Tibial artery (tissue), 4 donors: ENCODE measurements around the gene DENND5A.

Experiments used
- DNase-seq, 2 donors: peaks; one replicate each; pipeline ENCODE4 v3.0.0-alpha.2; 2019
- H3K27ac ChIP-seq, 2 donors: fragments of 200-600 bp; sonication (generic) in 1 of 2; 1 replicate in 1 of 2; 2 replicates in 1 of 2; pipeline ENCODE4 v1.5.1; 2018 to 2019; ENCODE audit warnings: mild to moderate bottlenecking in 1 of 2
- H3K27me3 ChIP-seq, 2 donors: fragments of 200-600 bp; sonication (generic) in 1 of 2; one replicate each; pipeline versions ENCODE4 v1.5.1 to v1.6.0; 2016 to 2019
- H3K36me3 ChIP-seq, 3 donors: fragments of 200-600 bp; sonication (generic) in 2 of 3; one replicate each; pipeline ENCODE4 v1.5.1; 2016 to 2019; ENCODE audit warnings: mild to moderate bottlenecking in 2 of 3
- H3K4me1 ChIP-seq, 4 donors: fragments of 200-600 bp; sonication (generic) in 2 of 4; 1 replicate in 3 of 4; 2 replicates in 1 of 4; pipeline ENCODE4 v1.5.1; 2016 to 2019
- H3K4me3 ChIP-seq, 2 donors: fragments of 200-600 bp; sonication (generic) in 1 of 2; 1 replicate in 1 of 2; 2 replicates in 1 of 2; pipeline ENCODE4 v1.5.1; 2018 to 2019; ENCODE audit warnings: mild to moderate bottlenecking in 2 of 2
- H3K9me3 ChIP-seq, 3 donors: fragments of 200-600 bp; sonication (generic) in 1 of 3; one replicate each; pipeline ENCODE4 v1.5.1; 2016 to 2019
- CTCF ChIP-seq, 2 experiments: fragments of 200-600 bp in 1 of 2; fragments of 450-650 bp in 1 of 2; IDR thresholded peaks; one replicate each; pipeline ENCODE4 v1.5.1; 2017 to 2019; ENCODE audit warnings: antibody characterized with exemption in 2 of 2, mild to moderate bottlenecking in 1 of 2, moderate library complexity in 1 of 2
- intact Hi-C: fragments of 100-400 bp; cut with DNase I; formaldehyde crosslinking; loops from one replicate; pipeline ENCODE4 v1.15.0; 2023; ENCODE audit warnings: low total_unique reads

Gene DENND5A

GRCh38 chr11:9178716-9179115, 86.4 kb downstream of the DENND5A start:
- Histone ChIP-seq H3K9me3 (no peaks in the 10 kb centered on the region), H3K4me3 (no peak overlapping the region), H3K27ac (no peak overlapping the region), H3K4me1 (no peaks in the 10 kb centered on the region), H3K27me3 (no peaks in the 10 kb centered on the region), H3K36me3 (peaks cover 36 to 47% (median 47%) of the 10 kb centered on the region in 3 donors)
- no peak for TF ChIP-seq CTCF (IDR thresholded peaks at IDR 0.05)
- intact Hi-C loops, result no loop called here
- no peak for DNase-seq

- no peak for TF ChIP-seq CTCF (IDR thresholded peaks at IDR 0.05)
- DNase-seq, result no peak
- no peaks in the 10 kb centered on the region for H3K4me1 ChIP-seq
- peaks cover 45 to 57% (median 47%) of the 10 kb centered on the region in 3 donors for H3K36me3 ChIP-seq
- no peaks in the 10 kb centered on the region for H3K9me3 ChIP-seq
- intact Hi-C loops, result no loop called here
- no peak overlapping the region for H3K4me3 ChIP-seq
- no peaks in the 10 kb centered on the region for H3K27me3 ChIP-seq
- H3K27ac ChIP-seq, result no peak overlapping the region
Observed at GRCh38 chr11:9177438-9178091, 87.6 kb downstream of the DENND5A start.

GRCh38 chr11:9176550-9176949, 88.6 kb downstream of the DENND5A start:
- H3K27ac ChIP-seq, result no peak overlapping the region
- DNase-seq, result no peak
- intact Hi-C loops, result no loop called here
- no peak for TF ChIP-seq CTCF (IDR thresholded peaks at IDR 0.05)
- H3K4me3 ChIP-seq, result no peak overlapping the region
- H3K36me3 ChIP-seq, result peaks cover 46 to 61% (median 47%) of the 10 kb centered on the region in 3 donors
- H3K27me3 ChIP-seq, result no peaks in the 10 kb centered on the region
- no peaks in the 10 kb centered on the region for H3K9me3 ChIP-seq
- H3K4me1 ChIP-seq, result no peaks in the 10 kb centered on the region

- no peak for TF ChIP-seq CTCF (IDR thresholded peaks at IDR 0.05)
- Histone ChIP-seq H3K36me3 (peaks cover 46 to 63% (median 47%) of the 10 kb centered on the region in 3 donors), H3K4me3 (no peak overlapping the region), H3K27ac (no peak overlapping the region), H3K27me3 (no peaks in the 10 kb centered on the region), H3K4me1 (no peaks in the 10 kb centered on the region), H3K9me3 (no peaks in the 10 kb centered on the region)
- DNase-seq, result no peak
- intact Hi-C loops, result no loop called here
Observed at GRCh38 chr11:9176136-9176535, 89.0 kb downstream of the DENND5A start.

- Histone ChIP-seq H3K4me1 (no peaks in the 10 kb centered on the region), H3K4me3 (no peak overlapping the region), H3K27me3 (no peaks in the 10 kb centered on the region), H3K27ac (no peak overlapping the region), H3K36me3 (peaks cover 34 to 60% (median 39%) of the 10 kb centered on the region in 3 donors), H3K9me3 (no peaks in the 10 kb centered on the region)
- TF ChIP-seq CTCF (IDR thresholded peaks at IDR 0.05), result no peak
- intact Hi-C loops, result no loop called here
- DNase-seq, result no peak
Observed at GRCh38 chr11:9172389-9172788, 92.8 kb downstream of the DENND5A start.
